DMS153 (cell line): ENCODE data around the gene CLDN2.

Source experiments
- DNase-seq: peaks from one replicate; lab custom pipeline; 2025; lab: John Stamatoyannopoulos, UW

Gene CLDN2

DNA sequence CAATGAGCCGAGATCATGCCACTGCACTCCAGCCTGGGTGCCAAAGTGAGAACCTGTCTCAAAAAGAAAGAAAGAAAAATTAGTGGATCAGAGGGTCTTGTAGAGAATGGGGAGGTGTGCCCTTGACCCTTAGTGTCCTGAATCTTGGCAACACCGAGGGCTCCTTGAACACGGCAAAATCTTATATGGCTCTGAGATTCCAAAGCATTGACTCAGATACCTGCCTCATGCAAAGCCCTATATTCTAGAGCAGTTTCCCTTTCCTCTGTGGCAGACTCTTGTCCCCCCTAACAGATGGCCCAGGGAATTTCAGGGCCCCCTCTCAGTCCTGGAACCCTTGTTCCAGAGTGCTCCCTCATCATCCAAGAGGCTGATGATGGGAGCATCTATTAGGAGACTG, 6.8 kb downstream of the CLDN2 start:
- no peak for DNase-seq

DNA sequence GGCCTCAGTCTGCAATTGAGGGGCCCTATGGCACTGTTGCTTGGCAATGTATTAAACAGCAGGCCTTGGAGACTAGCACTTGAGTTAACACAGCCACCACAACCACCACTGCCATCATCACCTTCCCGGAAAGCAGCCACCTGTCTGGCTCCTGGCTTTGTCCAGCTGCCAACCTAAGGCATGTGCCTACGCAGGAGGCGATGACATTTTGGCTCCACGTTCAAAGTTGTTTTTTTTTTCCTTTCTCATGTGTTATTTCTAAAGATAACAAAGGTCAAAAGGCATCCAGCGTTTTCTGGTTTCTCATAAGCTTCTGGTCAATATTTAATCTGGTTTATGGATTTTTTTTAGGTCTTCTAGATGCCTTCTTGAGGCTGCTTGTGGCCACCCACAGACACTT, 7.5 kb downstream of the CLDN2 start:
- no peak for DNase-seq

DNA sequence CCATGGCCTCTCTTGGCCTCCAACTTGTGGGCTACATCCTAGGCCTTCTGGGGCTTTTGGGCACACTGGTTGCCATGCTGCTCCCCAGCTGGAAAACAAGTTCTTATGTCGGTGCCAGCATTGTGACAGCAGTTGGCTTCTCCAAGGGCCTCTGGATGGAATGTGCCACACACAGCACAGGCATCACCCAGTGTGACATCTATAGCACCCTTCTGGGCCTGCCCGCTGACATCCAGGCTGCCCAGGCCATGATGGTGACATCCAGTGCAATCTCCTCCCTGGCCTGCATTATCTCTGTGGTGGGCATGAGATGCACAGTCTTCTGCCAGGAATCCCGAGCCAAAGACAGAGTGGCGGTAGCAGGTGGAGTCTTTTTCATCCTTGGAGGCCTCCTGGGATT, 8.0 kb downstream of the CLDN2 start:
- DNase-seq: no peak

- DNase-seq: no peak
Observed at GRCh38 chrX:106931831-106932491, 11.8 kb downstream of the CLDN2 start.

GRCh38 chrX:106932492-106932923, 12.3 kb downstream of the CLDN2 start:
- no peak for DNase-seq

- no peak for DNase-seq
Observed at GRCh38 chrX:106932960-106933537, 12.8 kb downstream of the CLDN2 start.

DNA sequence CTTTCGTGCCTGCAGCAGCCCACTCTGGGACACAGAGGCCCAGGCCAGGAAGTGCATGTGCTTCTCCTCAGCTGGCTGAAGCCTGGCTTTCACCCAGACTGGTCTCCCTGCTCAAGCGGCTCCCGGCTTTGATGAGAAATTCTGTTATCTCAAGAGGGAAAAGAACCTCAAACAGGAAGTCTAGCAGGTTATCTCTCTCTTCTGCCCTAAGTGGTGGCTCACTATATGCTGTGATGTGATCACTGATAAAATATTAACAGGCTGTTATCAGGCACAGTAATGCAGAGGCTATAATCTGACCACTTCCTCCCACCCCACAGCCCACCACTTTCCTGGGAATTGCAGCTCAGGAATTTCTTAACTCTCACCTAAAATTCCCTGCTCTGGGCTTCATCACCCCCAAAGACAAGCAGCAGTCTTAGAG, 13.3 kb downstream of the CLDN2 start:
- DNase-seq: no peak

GRCh38 chrX:106935175-106935574, 15.0 kb downstream of the CLDN2 start:
- no peak for DNase-seq

- no peak for DNase-seq
Observed at GRCh38 chrX:106936246-106936645, 16.0 kb downstream of the CLDN2 start.

DNA sequence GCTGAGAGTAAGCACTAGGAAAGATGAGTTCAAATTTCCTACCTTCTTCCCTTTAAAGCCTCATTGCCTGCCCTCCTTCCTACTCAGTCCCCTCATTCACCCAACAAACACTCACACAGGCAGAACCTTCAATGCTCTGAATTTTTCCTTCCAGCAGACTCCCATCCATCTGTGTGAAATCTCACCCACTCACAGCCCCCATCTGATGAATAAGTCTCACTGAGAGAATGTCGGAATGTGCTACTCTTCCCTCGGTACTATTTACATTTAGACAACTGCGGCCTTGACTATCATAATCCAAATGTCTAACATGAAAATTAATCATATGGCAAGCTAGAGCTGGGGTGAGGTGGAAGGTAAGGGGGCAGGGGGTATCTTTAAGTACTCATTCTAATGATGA, 19.4 kb downstream of the CLDN2 start:
- DNase-seq: no peak

- no peak for DNase-seq
Observed at GRCh38 chrX:106940068-106940467, 19.9 kb downstream of the CLDN2 start.

DNA sequence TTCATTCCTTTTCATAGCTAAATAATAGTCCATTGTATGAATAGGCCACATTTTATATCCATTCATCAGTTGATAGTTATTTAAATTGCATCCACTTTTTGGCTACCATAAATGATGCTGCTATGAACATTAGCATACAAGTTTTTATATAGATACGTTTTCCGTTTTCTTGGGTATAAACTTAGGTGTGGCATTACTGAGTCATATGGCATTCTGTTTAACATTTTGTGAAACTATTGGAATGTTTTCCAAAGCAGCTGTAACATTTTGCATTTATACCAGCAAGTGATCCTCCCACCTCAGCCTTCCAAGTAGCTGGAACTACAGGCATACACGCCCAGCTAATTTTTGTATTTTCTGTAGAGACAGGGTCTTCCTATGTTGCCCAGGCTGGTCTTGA, 26.3 kb downstream of the CLDN2 start:
- no peak for DNase-seq

DNA sequence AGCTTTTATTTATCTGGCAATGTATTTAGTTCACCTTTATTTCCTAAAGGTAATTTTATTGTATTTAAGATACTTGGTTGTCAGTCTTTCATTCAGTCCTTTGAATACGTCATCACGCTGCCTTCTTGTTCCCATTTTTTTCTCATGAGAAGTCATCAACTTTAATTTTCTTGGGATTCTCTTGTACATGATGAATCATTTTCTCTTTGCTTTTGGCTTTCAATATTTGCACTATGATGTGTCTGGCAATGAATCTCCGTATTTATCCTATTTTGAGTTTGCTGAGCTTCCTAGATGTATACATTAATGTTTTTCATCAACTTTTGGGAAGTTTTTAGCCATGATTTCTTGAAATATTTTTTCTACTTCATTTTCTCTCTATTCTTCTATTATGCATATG, 28.4 kb downstream of the CLDN2 start:
- no peak for DNase-seq

DNA sequence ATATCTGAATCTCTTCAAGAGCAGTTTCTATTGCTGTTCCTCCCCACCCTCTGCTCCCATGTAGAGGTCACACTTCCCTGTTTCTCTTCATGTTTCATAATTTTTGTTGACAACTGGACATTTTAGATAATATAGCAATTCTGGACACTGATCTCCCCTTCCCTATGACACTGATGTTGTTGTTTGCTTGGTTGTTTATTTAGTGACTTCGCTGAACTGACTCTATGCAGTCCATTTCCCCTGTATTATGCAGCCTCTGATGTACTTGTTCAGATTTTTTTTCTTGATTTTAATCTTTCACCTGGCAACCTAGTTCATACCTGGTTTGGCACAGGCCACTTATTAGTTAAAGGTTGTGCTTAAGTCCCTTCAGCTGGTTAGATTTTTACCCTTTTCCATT, 29.2 kb downstream of the CLDN2 start:
- no peak for DNase-seq

DNA sequence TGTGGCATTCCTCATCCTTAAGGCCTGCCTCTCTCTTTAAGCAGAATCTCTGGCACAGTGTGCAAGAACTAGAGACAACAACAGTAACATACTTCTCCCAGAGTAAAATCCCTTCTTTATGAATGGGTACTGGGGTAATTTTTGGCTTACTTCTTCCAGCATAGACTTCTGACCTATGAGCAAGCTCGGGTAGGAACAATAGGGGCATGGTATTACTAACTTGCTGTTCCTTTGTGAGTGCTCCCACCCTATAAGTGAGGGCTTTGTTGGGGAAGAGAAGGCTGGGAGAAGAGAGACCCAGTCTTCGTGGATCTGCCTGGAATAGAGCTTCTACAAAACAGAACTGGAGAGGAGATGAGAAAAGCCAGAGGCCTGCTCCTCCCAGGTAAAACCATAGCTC, 30.2 kb downstream of the CLDN2 start:
- DNase-seq: no peak

DNA sequence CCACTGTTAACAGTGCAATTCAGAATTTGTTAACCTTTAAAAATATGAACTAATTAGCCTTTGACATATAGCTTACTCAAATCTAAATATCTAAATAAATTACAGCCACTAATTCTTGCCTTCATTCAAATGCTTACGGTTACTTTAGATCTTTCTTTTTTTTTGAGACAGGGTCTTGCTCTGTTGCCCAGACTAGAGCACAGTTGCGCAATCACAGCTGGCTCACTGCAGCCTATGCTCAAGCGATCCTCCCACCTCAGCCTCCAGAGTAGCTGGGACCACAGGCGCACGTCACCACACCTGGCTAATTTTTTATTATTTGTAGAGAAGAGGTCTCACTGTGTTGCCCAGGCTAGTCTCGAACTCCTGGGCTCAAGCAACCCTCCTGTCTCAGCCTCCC, 31.0 kb downstream of the CLDN2 start:
- DNase-seq: no peak

GRCh38 chrX:106952089-106952488, 31.9 kb downstream of the CLDN2 start:
- no peak for DNase-seq

DNA sequence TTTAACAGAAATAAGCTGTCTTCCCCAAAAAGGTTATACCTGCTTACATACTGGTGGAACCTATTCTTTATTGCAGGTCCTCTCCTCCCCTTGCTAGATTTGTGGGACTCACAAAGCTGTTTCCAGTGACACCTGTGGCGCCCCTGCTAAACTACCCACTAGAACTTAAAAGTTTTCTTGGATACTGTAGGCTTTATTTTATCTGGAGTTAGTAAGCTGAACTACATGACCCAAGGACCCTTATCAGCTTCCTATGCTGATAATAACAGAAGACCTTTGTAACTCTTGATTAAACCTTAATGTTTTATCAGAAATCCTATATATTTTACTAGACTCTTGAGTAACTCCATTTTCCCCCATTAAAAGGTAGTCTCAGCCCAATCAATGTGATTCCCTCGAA, 32.3 kb downstream of the CLDN2 start:
- DNase-seq: no peak

- no peak for DNase-seq
Observed at GRCh38 chrX:106952988-106953387, 32.8 kb downstream of the CLDN2 start.

- DNase-seq: no peak
Observed at GRCh38 chrX:106954041-106954440, 33.8 kb downstream of the CLDN2 start.

DNA sequence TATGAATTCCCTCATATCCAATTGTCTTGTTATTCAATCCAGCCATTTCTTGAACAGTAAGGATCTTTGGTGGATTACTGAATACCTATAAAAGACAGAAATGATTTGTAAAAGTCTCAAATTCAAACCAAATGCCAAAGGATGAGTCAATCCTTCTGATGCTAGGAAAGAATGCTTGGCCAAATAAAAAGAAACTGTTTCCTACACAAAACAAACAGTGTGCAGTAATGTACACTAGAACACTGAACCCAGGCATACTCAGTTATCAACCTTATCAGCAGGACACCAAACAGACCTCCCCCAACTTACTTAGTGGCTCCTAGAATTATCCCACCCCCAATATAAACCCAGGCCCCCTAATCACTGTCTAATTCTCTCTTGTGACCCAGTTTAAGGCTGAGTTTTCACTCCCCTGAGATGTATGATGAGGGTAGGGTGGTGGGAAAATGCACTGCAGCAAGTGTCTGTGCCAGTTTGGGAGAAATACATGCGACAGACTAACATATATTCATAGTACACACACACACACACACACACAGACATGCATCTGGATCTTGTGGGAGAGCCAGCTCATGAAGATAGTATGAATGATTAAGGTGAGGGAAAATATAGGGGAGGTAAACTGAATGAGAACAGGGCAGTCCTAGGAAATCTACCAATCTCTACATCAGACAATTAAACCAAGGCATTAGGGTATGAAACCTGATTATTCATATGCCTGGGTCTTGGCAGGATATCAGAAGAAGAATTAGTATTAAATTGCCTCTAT, 35.0 kb downstream of the CLDN2 start:
- no peak for DNase-seq

GRCh38 chrX:106957856-106958255, 37.7 kb downstream of the CLDN2 start:
- DNase-seq: no peak

- no peak for DNase-seq
Observed at GRCh38 chrX:106959901-106960300, 39.7 kb downstream of the CLDN2 start.
